PC-3 (cell line): Measurements from ENCODE around the gene ARHGEF7. TPM values are rescaled to one million over a fixed set of nuclear protein-coding genes. Genes with fewer than 3 reads are reported as not detected.
A peak's percentile ranks its signal among the peaks of the same experiment; 100 is the strongest.

ENCODE experiments used
- ATAC-seq: fragments of 200-7000 bp; cut with Tn5 transposase; 2 replicates; pipeline ENCODE4 v1.9.1; 2020; ENCODE audit warnings: mild to moderate bottlenecking, moderate library complexity
- BruUV-seq: library from RNA; stranded (reverse); fragments of 400-500 nt; replicated peaks from 2 replicates; lab custom pipeline; 2021; lab: Mats Ljungman, UMichigan
- CTCF ChIA-PET: fragments of 300-600 bp; sonication (Branson Sonifier 250); formaldehyde crosslinking; loops from one replicate; lab custom pipeline; 2022; ENCODE audit warnings: antibody characterized with exemption; lab: Charles Lee
- POLR2A ChIA-PET: fragments of 300-600 bp; sonication (Branson Sonifier 250); formaldehyde crosslinking; loops from one replicate; lab custom pipeline; 2022; ENCODE audit warnings: antibody characterized with exemption; ENCODE audit not compliant: unreplicated experiment; lab: Charles Lee
- DNase-seq: peaks from one replicate; pipeline ENCODE4 v3.0.0-alpha.2; 2015
- H2AFZ ChIP-seq: fragments of 300-600 bp; sonication (generic); 2 replicates; pipeline ENCODE4 v1.6.0; 2016; ENCODE audit warnings: antibody characterized with exemption, low read length
- H3F3A ChIP-seq: fragments of 300-600 bp; sonication (generic); one replicate; pipeline ENCODE4 v1.6.0; 2017; ENCODE audit warnings: antibody characterized with exemption, low read length, control low read depth, mild to moderate bottlenecking; ENCODE audit not compliant: unreplicated experiment
- H3K27ac ChIP-seq: fragments of 300-600 bp; sonication (generic); 2 replicates; pipeline ENCODE4 v1.5.1; 2016; ENCODE audit warnings: mild to moderate bottlenecking, low read length
- H3K27me3 ChIP-seq: fragments of 300-600 bp; sonication (generic); 2 replicates; pipeline ENCODE4 v1.6.1; 2016; ENCODE audit warnings: low read length, mixed read lengths
- H3K36me3 ChIP-seq: fragments of 300-600 bp; sonication (generic); 2 replicates; pipeline ENCODE4 v1.6.1; 2016; ENCODE audit warnings: low read depth, mixed run types, low read length, mixed read lengths
- H3K4me1 ChIP-seq: fragments of 300-600 bp; sonication (generic); 2 replicates; pipeline ENCODE4 v1.5.1; 2016; ENCODE audit warnings: low read length; ENCODE audit not compliant: insufficient read depth
- H3K4me2 ChIP-seq: fragments of 300-600 bp; sonication (generic); 2 replicates; pipeline ENCODE4 v1.6.0; 2016; ENCODE audit warnings: low read length
- H3K4me3 ChIP-seq: fragments of 300-600 bp; sonication (generic); 2 replicates; pipeline ENCODE4 v1.5.1; 2016; ENCODE audit warnings: mild to moderate bottlenecking, low read length, mixed read lengths
- H3K79me2 ChIP-seq: fragments of 300-600 bp; sonication (generic); 2 replicates; pipeline ENCODE4 v1.6.1; 2017; ENCODE audit warnings: low read length, mixed read lengths
- H3K9ac ChIP-seq: fragments of 300-600 bp; sonication (generic); 2 replicates; pipeline ENCODE4 v1.6.0; 2016; ENCODE audit warnings: mild to moderate bottlenecking, low read length
- H3K9me2 ChIP-seq: fragments of 300-600 bp; sonication (generic); replicated peaks from 2 replicates; pipeline ENCODE4 v1.6.1; 2016; ENCODE audit warnings: mixed run types, low read length, mixed read lengths
- H3K9me3 ChIP-seq: fragments of 300-600 bp; sonication (generic); 2 replicates; pipeline ENCODE4 v1.6.1; 2016; ENCODE audit warnings: low read length, mixed read lengths
- H4K20me1 ChIP-seq: fragments of 300-600 bp; sonication (generic); 2 replicates; pipeline ENCODE4 v1.6.1; 2016; ENCODE audit warnings: low read length, mixed read lengths
- EZH2 ChIP-seq: fragments of 300-600 bp; sonication (generic); IDR thresholded peaks from one replicate; pipeline ENCODE4 v1.6.1; 2017; ENCODE audit warnings: antibody characterized with exemption, mild to moderate bottlenecking, low read length; ENCODE audit not compliant: unreplicated experiment
- EZH2phosphoT487 ChIP-seq: fragments of 300-600 bp; sonication (generic); IDR thresholded peaks from 2 replicates; pipeline ENCODE4 v1.6.1; 2018; ENCODE audit warnings: mild to moderate bottlenecking, antibody characterized with exemption, low read length, borderline replicate concordance
- intact Hi-C: fragments of 100-400 bp; cut with micrococcal nuclease; formaldehyde crosslinking; loops from 2 replicates; pipeline ENCODE4 v1.9.0; 2023
- total RNA-seq: library from RNA; depleted of rRNA; stranded (reverse); fragments of >200 nt; gene quantifications from 2 replicates; pipeline ENCODE4 v1.2.3, GENCODE V29; 2014
- TF ChIP-seq, protein P1 (sequence below): fragments of 300-600 bp; sonication (generic); conservative IDR thresholded peaks from 2 replicates; pipeline ENCODE4 v1.5.1; 2017; ENCODE audit warnings: antibody characterized with exemption, low read depth, mild to moderate bottlenecking, low read length

The ARHGEF7 gene
- total RNA-seq, 1 experiment from 2014 or later, result 14.7 TPM

DNA sequence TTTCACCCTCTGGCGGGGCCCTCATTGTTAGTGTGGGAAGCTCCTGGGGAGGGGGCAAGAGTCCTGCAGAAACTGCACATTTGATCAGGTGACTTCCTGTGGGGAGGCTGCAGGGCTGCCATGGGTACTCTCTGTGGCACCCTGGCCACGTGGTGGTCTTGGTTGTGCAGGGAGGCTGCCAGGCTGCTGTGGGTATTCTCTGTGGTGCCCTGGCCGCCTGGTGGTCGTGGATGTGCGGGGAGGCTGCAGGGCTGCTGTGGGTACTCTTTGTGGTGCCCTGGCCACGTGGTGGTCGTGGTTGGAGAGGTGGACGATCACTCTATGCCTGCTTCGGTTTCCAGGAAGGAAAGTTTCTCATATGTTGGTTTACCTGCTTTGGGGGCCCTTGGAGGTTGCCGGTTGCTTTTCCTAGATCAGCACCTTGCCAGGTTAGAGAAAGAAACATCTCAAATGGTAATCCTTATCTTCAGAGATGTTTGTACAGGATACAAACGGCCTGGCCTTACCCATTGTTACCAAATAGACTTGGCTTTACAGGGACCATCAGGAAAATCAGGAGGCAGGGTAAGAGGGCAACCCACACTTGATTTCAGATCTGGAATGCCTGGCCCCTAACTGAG, 228.2 kb downstream of the ARHGEF7 start:
- Histone ChIP-seq H3K4me3 (no peak overlapping the region), H3K9ac (no peak overlapping the region), H3K27ac (no peak overlapping the region), H3K4me1 (no peaks in the 10 kb centered on the region), H4K20me1 (no peaks in the 10 kb centered on the region), H3K9me2 (no peaks in the 10 kb centered on the region), H2AFZ (no peak overlapping the region), H3K9me3 (no peaks in the 10 kb centered on the region), H3K4me2 (no peak overlapping the region), H3K27me3 (no peaks in the 10 kb centered on the region), H3K36me3 (no peaks in the 10 kb centered on the region), H3K79me2 (no peaks in the 10 kb centered on the region), H3F3A (no peaks in the 10 kb centered on the region)
- CTCF ChIA-PET, result no interaction called here
- no peak for DNase-seq
- BruUV-seq, result no TSS peak
- TF ChIP-seq EZH2 (no peak), EZH2phosphoT487 (no peak)
- intact Hi-C loops, result no loop called here
- POLR2A ChIA-PET, result no interaction called here
- no peak for ATAC-seq

DNA sequence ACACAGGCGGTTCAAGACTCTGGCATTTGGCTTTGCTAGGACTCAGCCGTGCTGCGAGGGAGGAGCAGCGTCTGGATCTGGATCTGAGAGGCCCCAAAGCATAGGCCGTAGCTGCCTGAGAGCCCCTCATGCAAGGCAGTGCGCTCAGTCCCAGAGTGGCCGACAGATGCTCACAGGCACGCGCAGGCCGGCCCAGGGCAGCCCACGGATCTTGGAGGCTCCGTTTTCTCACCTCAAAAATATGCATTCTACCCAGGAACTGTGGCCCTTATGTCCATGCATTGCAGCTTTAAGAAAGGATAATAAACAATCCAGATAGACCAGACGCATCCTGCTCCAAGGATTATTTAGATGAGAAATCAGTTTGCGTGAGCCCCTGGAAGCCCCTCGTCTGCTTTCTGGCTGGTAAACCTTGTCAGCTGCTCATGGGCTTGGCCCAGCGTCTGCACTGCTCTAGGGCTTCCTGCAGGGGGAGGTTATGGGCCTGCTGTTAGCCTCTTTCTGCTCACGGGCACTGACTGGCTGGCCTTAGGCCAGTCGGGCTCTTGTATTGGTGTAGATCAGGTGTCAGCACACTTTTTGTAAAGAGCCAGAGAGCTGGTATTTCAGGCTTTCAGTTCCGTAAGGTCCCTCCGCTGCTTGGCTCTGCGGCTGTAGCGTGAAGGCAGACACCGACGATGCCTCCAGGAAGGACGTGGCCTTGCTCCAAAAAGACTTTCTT, 229.5 kb downstream of the ARHGEF7 start:
- no TSS peak for BruUV-seq

DNA sequence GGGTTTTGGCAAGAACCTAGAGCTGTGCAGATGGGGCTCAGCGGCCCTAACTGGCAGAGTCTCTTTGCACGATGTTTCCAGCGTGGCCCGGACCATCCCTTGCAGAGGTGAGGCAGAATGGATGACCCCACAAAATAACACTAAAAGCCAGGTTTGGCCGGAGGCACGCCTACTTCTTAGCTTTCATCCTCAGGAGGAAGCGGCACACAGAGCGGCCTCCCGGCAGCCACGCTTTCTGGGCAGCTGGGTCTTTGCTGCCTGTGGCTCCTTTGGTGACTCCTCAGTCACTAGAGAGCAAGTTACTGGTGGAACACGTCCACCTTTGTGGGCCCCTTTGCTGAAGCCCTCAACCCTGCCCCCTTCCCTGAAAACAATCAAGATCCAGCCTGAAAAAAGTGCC, 230.6 kb downstream of the ARHGEF7 start:
- Histone ChIP-seq H3K36me3 (no peaks in the 10 kb centered on the region), H3K79me2 (no peaks in the 10 kb centered on the region), H3K4me3 (no peak overlapping the region), H3K4me2 (no peak overlapping the region), H3F3A (no peaks in the 10 kb centered on the region), H4K20me1 (no peaks in the 10 kb centered on the region), H3K9me2 (no peaks in the 10 kb centered on the region), H3K4me1 (no peaks in the 10 kb centered on the region), H3K27ac (no peak overlapping the region), H3K27me3 (no peaks in the 10 kb centered on the region), H3K9me3 (no peaks in the 10 kb centered on the region), H3K9ac (no peak overlapping the region), H2AFZ (no peak overlapping the region)
- TF ChIP-seq, protein P1, sequence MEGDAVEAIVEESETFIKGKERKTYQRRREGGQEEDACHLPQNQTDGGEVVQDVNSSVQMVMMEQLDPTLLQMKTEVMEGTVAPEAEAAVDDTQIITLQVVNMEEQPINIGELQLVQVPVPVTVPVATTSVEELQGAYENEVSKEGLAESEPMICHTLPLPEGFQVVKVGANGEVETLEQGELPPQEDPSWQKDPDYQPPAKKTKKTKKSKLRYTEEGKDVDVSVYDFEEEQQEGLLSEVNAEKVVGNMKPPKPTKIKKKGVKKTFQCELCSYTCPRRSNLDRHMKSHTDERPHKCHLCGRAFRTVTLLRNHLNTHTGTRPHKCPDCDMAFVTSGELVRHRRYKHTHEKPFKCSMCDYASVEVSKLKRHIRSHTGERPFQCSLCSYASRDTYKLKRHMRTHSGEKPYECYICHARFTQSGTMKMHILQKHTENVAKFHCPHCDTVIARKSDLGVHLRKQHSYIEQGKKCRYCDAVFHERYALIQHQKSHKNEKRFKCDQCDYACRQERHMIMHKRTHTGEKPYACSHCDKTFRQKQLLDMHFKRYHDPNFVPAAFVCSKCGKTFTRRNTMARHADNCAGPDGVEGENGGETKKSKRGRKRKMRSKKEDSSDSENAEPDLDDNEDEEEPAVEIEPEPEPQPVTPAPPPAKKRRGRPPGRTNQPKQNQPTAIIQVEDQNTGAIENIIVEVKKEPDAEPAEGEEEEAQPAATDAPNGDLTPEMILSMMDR, result no peak
- no peak for TF ChIP-seq EZH2
- no peak for TF ChIP-seq EZH2phosphoT487
- BruUV-seq, result no TSS peak
- ATAC-seq, result no peak
- DNase-seq, result no peak
- ChIA-PET CTCF (no interaction called here), POLR2A (no interaction called here)
- intact Hi-C loops, result no loop called here

More for the DNA sequence above, 229.5 kb downstream of the ARHGEF7 start:
- CTCF ChIA-PET, result interaction anchor here (0.6 kb wide), 1 partner anchor 25 kb away, joined by 3 read pairs; no protein-coding TSS in a partner anchor
- H3K9me3 ChIP-seq, result no peaks in the 10 kb centered on the region
- H3K4me3 ChIP-seq, result no peak overlapping the region
- no peak overlapping the region for H3K27ac ChIP-seq
- H3K79me2 ChIP-seq, result no peaks in the 10 kb centered on the region
- intact Hi-C loops, result no loop called here
- DNase-seq (peak; percentile 43), ATAC-seq (peak; percentile 67)
- H3K4me2 ChIP-seq, result no peak overlapping the region
- H3K9ac ChIP-seq, result no peak overlapping the region
- no peak for TF ChIP-seq EZH2
- TF ChIP-seq, protein P1, result peak; percentile 32; the same call in 1 of the 2 replicates
- no peak for TF ChIP-seq EZH2phosphoT487
- POLR2A ChIA-PET, result no interaction called here
- no peaks in the 10 kb centered on the region for H4K20me1 ChIP-seq
- no peaks in the 10 kb centered on the region for H3K27me3 ChIP-seq
- no peaks in the 10 kb centered on the region for H3K4me1 ChIP-seq
- no peaks in the 10 kb centered on the region for H3K9me2 ChIP-seq
- no peaks in the 10 kb centered on the region for H3K36me3 ChIP-seq
- H2AFZ ChIP-seq, result no peak overlapping the region
- H3F3A ChIP-seq, result no peaks in the 10 kb centered on the region
